HepG2 (cell line): ENCODE measurements around the gene PPM1M. TPM values are rescaled to one million over a fixed set of nuclear protein-coding genes. Genes with fewer than 3 reads are reported as not detected.

Experiments
- ATAC-seq: fragments of 200-7000 bp; cut with Tn5 transposase; 3 replicates; pipeline ENCODE4 v1.9.1; 2020; ENCODE audit warnings: mild to moderate bottlenecking, moderate library complexity
- BruUV-seq: library from RNA; stranded (reverse); fragments of 400-500 nt; replicated peaks from 2 replicates; lab custom pipeline; 2021; lab: Mats Ljungman, UMichigan
- CTCF ChIA-PET: fragments of 300-600 bp; formaldehyde crosslinking; extraction: SDS; loops from one replicate; lab custom pipeline; 2021; ENCODE audit warnings: low total read pairs, inconsistent platforms, low intra/inter-chr PET ratio; lab: Yijun Ruan, JAX
- POLR2A ChIA-PET: fragments of 350-600 bp; sonication (Branson Sonifier 250); formaldehyde crosslinking; loops from one replicate; lab custom pipeline; 2020; ENCODE audit warnings: antibody characterized with exemption, inconsistent platforms; lab: Yijun Ruan, JAX
- DNase-seq: peaks from one replicate; pipeline ENCODE4 v3.0.0-alpha.2; 2015; ENCODE audit warnings: low spot score
- FAIRE-seq: peaks from 3 replicates; lab custom pipeline; 2011; peaks lifted over from hg19 to GRCh38; lab: Jason Lieb, UNC
- H2AFZ ChIP-seq: one replicate; pipeline ENCODE4 v1.6.1; 2011; ENCODE audit warnings: low read length, inconsistent platforms
- H3K27ac ChIP-seq: fragments of 300-600 bp; 3 replicates; pipeline ENCODE4 v1.8.0; 2011; ENCODE audit warnings: mixed run types, mild to moderate bottlenecking, mixed read lengths, low read length, inconsistent platforms; ENCODE audit not compliant: insufficient read depth; ENCODE audit errors: extremely low read length
- H3K27me3 ChIP-seq, 2 experiments: fragments of 200-600 bp in 1 of 2; 2 replicates in 1 of 2; 3 replicates in 1 of 2; pipeline versions ENCODE4 v1.6.0 to v1.8.0; 2011; ENCODE audit warnings: low read length in 2 of 2, mild to moderate bottlenecking in 2 of 2, moderate library complexity in 2 of 2, inconsistent platforms in 1 of 2; ENCODE audit not compliant: insufficient read depth in 2 of 2, control insufficient read depth in 1 of 2
- H3K36me3 ChIP-seq, 2 experiments: fragments of 200-600 bp in 1 of 2; replicated peaks in 1 of 2; 2 replicates in 1 of 2; 3 replicates in 1 of 2; pipeline versions ENCODE4 v1.5.1 to v1.8.0; 2011; ENCODE audit warnings: low read length in 2 of 2, inconsistent platforms in 1 of 2; ENCODE audit not compliant: insufficient read depth in 2 of 2, control insufficient read depth in 1 of 2
- H3K4me1 ChIP-seq: 2 replicates; pipeline ENCODE4 v1.5.1; 2012; ENCODE audit warnings: low read length, inconsistent platforms; ENCODE audit not compliant: insufficient read depth
- H3K4me2 ChIP-seq: 2 replicates; pipeline ENCODE4 v1.6.0; 2011; ENCODE audit warnings: low read depth, low read length, inconsistent platforms
- H3K4me3 ChIP-seq, 3 experiments: fragments of 200-600 bp in 1 of 3; sonication (generic), shearing (Covaris generic) in 1 of 3; replicated peaks in 1 of 3; 2 replicates each; pipeline ENCODE4 v1.5.1; 2011 to 2016; ENCODE audit warnings: low read length in 3 of 3, inconsistent platforms in 2 of 3, low read depth in 2 of 3, mild to moderate bottlenecking in 2 of 3, control low read depth in 1 of 3, mixed read lengths in 1 of 3; ENCODE audit not compliant: insufficient read depth in 1 of 3
- H3K79me2 ChIP-seq: one replicate; pipeline ENCODE4 v1.6.1; 2011; ENCODE audit warnings: low read length, inconsistent platforms; ENCODE audit not compliant: insufficient read depth
- H3K9ac ChIP-seq: 2 replicates; pipeline ENCODE4 v1.6.0; 2011; ENCODE audit warnings: mild to moderate bottlenecking, low read depth, low read length, inconsistent platforms; ENCODE audit not compliant: insufficient read depth
- H3K9me3 ChIP-seq: 2 replicates; pipeline ENCODE4 v1.5.1; 2012; ENCODE audit warnings: mild to moderate bottlenecking, low read length
- H4K20me1 ChIP-seq: 2 replicates; pipeline ENCODE4 v1.6.0; 2011; ENCODE audit warnings: inconsistent platforms, mild to moderate bottlenecking, low read length, moderate library complexity; ENCODE audit not compliant: insufficient read depth
- ATAD3A ChIP-seq: sonication (generic); formaldehyde crosslinking; IDR thresholded peaks from 2 replicates; pipeline ENCODE4 v1.4.0; 2020; ENCODE audit warnings: missing genetic modification reagents
- CCDC6 ChIP-seq: sonication (generic); formaldehyde crosslinking; IDR thresholded peaks from 2 replicates; pipeline ENCODE4 v1.8.1; 2022; ENCODE audit warnings: mild to moderate bottlenecking, missing genetic modification reagents, moderate library complexity
- ELF1 ChIP-seq: sonication (generic); formaldehyde crosslinking; IDR thresholded peaks from 2 replicates; pipeline ENCODE4 v1.4.0; 2020; ENCODE audit warnings: missing genetic modification reagents
- EP300 ChIP-seq, 3 experiments: sonication (generic) in 1 of 3; formaldehyde crosslinking in 1 of 3; IDR thresholded peaks; 2 replicates each; pipeline versions ENCODE4 v1.5.1 to v1.6.1; 2011 to 2020; ENCODE audit warnings: low read depth in 2 of 3, low read length in 2 of 3, borderline replicate concordance in 1 of 3, improper control_type of control experiment in 1 of 3, mild to moderate bottlenecking in 1 of 3, missing genetic modification reagents in 1 of 3, moderate library complexity in 1 of 3
- ETV5 ChIP-seq: IDR thresholded peaks from 2 replicates; pipeline ENCODE4 v1.6.1; 2018; ENCODE audit warnings: missing biosample characterization, missing genetic modification reagents, inconsistent platforms, borderline replicate concordance
- FLYWCH1 ChIP-seq: sonication (generic); formaldehyde crosslinking; IDR thresholded peaks from 2 replicates; pipeline ENCODE4 v1.8.1; 2023; ENCODE audit warnings: mild to moderate bottlenecking, missing genetic modification reagents
- HNRNPK ChIP-seq: fragments of 200-400 bp; formaldehyde crosslinking; IDR thresholded peaks from 2 replicates; pipeline ENCODE4 v1.6.1; 2018; ENCODE audit warnings: low read length, low read depth, moderate library complexity, mild to moderate bottlenecking; ENCODE audit not compliant: poor library complexity, severe bottlenecking
- JDP2 ChIP-seq: sonication (generic); formaldehyde crosslinking; IDR thresholded peaks from 2 replicates; pipeline ENCODE4 v1.8.1; 2022; ENCODE audit warnings: missing genetic modification reagents, borderline replicate concordance
- NCOA1 ChIP-seq: sonication (generic); formaldehyde crosslinking; IDR thresholded peaks from 2 replicates; pipeline ENCODE4 v1.9.0; 2021; ENCODE audit warnings: missing genetic modification reagents
- NFE2L2 ChIP-seq: fragments of 150-350 bp; IDR thresholded peaks from 2 replicates; pipeline ENCODE4 v1.6.1; 2014; ENCODE audit warnings: low read length
- RBFOX2 ChIP-seq: fragments of 200-400 bp; formaldehyde crosslinking; IDR thresholded peaks from 2 replicates; pipeline ENCODE4 v1.6.1; 2017; ENCODE audit warnings: low read depth, mild to moderate bottlenecking, low read length
- RBM22 ChIP-seq: fragments of 200-400 bp; formaldehyde crosslinking; optimal IDR thresholded peaks from 2 replicates; pipeline ENCODE3; 2017; ENCODE audit warnings: mild to moderate bottlenecking, low read length, moderate library complexity
- RBM39 ChIP-seq: fragments of 200-400 bp; formaldehyde crosslinking; IDR thresholded peaks from one replicate; pipeline ENCODE4 v1.6.1; 2018; ENCODE audit warnings: antibody characterized with exemption, mild to moderate bottlenecking, low read depth, low read length; ENCODE audit not compliant: poor library complexity, severe bottlenecking
- SP140L ChIP-seq: sonication (generic); formaldehyde crosslinking; IDR thresholded peaks from 2 replicates; pipeline ENCODE4 v1.4.0; 2020; ENCODE audit warnings: missing genetic modification reagents, borderline replicate concordance
- ZFP36L2 ChIP-seq: sonication (generic); formaldehyde crosslinking; IDR thresholded peaks from 2 replicates; pipeline ENCODE4 v1.4.0; 2020; ENCODE audit warnings: missing genetic modification reagents
- ZMAT3 ChIP-seq: sonication (generic); formaldehyde crosslinking; conservative IDR thresholded peaks from 2 replicates; pipeline ENCODE4 v1.7.0; 2021; ENCODE audit warnings: missing genetic modification reagents
- ZNF260 ChIP-seq: sonication (generic); formaldehyde crosslinking; IDR thresholded peaks from 2 replicates; pipeline ENCODE4 v1.4.0; 2020; ENCODE audit warnings: missing genetic modification reagents, low read depth, mild to moderate bottlenecking, borderline replicate concordance
- ZNF34 ChIP-seq: sonication (generic); formaldehyde crosslinking; IDR thresholded peaks from 2 replicates; pipeline ENCODE4 v1.4.0; 2020; ENCODE audit warnings: mild to moderate bottlenecking, missing genetic modification reagents, borderline replicate concordance
- ZSCAN12 ChIP-seq: sonication (generic); formaldehyde crosslinking; IDR thresholded peaks from 2 replicates; pipeline ENCODE4 v1.9.0; 2021; ENCODE audit warnings: mild to moderate bottlenecking, missing genetic modification reagents
- WGBS: methylation state at CpG from one replicate; pipeline ENCODE4 v1.1.6; 2017; ENCODE audit warnings: low lambda C conversion rate; 5-methylcytosine and 5-hydroxymethylcytosine counted together
- in situ Hi-C: cut with HindIII; loops from 2 replicates; pipeline ENCODE4 v1.10.0; 2017; ENCODE audit warnings: low pct_unique_long_range_greater_than_20kb; ENCODE audit not compliant: extremely low pct_ligation_motif_present
- intact Hi-C: fragments of 100-400 bp; cut with micrococcal nuclease; formaldehyde crosslinking; loops from one replicate; pipeline ENCODE4 v1.10.0; 2022; ENCODE audit not compliant: unreplicated experiment
- polyA plus RNA-seq, 8 experiments: library from polyadenylated mRNA; depleted of rRNA in 3 of 8; stranded (reverse) in 7 of 8; unstranded in 1 of 8; fragments of >200 nt; fragmentation: Illumina TruSeq in 4 of 8; extraction: Trizol in 4 of 8; gene quantifications; 2 replicates each; pipeline versions ENCODE4 v1.2.1 to v1.2.3, GENCODE V29; 2011 to 2016; ENCODE audit warnings: low read depth in 4 of 8, missing spikeins in 1 of 8, mixed read lengths in 1 of 8; ENCODE audit not compliant: insufficient read depth in 1 of 8
- total RNA-seq, 5 experiments: library from RNA; depleted of rRNA; stranded (reverse); fragments of >200 nt; fragmentation: Illumina TruSeq; extraction: Trizol; gene quantifications; 2 replicates each; pipeline ENCODE4 v1.2.3, GENCODE V29; 2016; ENCODE audit warnings: low read depth in 1 of 5
- TF ChIP-seq, protein P1 (sequence below): sonication (generic); formaldehyde crosslinking; IDR thresholded peaks from 2 replicates; pipeline ENCODE4 v1.5.0; 2020; ENCODE audit warnings: mild to moderate bottlenecking, missing genetic modification reagents
- TF ChIP-seq, protein P2 (sequence below): sonication (generic); formaldehyde crosslinking; IDR thresholded peaks from 2 replicates; pipeline ENCODE4 v1.4.0; 2020; ENCODE audit warnings: missing genetic modification reagents, borderline replicate concordance

PPM1M gene
- total and polyA plus RNA-seq, 2 of the 13 experiments (the other 11 are each of a cell fraction or from before 2014, with no cell fraction given), result 2.5 to 5.9 TPM

DNA sequence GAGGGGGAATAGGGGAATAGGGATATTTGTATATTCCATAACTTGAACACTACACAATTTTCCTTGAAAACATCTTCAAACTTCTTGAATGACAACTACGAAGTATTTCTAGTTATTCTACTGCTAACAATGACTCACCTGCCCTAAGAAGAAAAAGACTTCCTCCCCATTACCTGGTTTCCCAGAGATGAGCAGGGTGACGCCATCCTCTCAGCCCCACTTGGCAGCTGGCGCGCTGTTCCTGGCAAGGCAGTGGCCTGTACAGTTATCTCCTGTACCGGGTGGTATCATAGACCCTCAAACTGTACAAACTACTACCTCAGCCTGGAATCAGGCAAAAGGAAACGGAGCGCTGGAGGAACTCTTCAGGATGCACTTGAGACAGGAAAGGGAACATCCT is 22.5 kb downstream of the PPM1M start:
- no peak for TF ChIP-seq ZSCAN12 (CRISPR knock-in tag)
- TF ChIP-seq ZMAT3 (CRISPR knock-in tag), result no peak
- no peak for TF ChIP-seq ELF1 (CRISPR knock-in tag)
- TF ChIP-seq, protein P1, sequence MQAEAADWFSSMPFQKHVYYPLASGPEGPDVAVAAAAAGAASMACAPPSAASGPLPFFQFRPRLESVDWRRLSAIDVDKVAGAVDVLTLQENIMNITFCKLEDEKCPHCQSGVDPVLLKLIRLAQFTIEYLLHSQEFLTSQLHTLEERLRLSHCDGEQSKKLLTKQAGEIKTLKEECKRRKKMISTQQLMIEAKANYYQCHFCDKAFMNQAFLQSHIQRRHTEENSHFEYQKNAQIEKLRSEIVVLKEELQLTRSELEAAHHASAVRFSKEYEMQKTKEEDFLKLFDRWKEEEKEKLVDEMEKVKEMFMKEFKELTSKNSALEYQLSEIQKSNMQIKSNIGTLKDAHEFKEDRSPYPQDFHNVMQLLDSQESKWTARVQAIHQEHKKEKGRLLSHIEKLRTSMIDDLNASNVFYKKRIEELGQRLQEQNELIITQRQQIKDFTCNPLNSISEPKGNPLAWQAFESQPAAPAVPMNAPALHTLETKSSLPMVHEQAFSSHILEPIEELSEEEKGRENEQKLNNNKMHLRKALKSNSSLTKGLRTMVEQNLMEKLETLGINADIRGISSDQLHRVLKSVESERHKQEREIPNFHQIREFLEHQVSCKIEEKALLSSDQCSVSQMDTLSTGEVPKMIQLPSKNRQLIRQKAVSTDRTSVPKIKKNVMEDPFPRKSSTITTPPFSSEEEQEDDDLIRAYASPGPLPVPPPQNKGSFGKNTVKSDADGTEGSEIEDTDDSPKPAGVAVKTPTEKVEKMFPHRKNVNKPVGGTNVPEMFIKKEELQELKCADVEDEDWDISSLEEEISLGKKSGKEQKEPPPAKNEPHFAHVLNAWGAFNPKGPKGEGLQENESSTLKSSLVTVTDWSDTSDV (CRISPR knock-in tag), result no peak
- peak; percentile 44; the same call in 1 of the 2 replicates for TF ChIP-seq RBFOX2
- TF ChIP-seq NCOA1, result no peak
- TF ChIP-seq ZNF34 (CRISPR knock-in tag), result no peak
- no peak for TF ChIP-seq ZNF260 (CRISPR knock-in tag)
- TF ChIP-seq JDP2, result no peak
- TF ChIP-seq EP300 (IDR thresholded peaks at IDR 0.05; ENCODE audit: low read depth in 2 of 2, low read length in 2 of 2), result no peak
- TF ChIP-seq EP300 (CRISPR knock-in tag; IDR thresholded peaks at IDR 0.05; ENCODE audit: borderline replicate concordance), result no peak
- TF ChIP-seq, protein P2, sequence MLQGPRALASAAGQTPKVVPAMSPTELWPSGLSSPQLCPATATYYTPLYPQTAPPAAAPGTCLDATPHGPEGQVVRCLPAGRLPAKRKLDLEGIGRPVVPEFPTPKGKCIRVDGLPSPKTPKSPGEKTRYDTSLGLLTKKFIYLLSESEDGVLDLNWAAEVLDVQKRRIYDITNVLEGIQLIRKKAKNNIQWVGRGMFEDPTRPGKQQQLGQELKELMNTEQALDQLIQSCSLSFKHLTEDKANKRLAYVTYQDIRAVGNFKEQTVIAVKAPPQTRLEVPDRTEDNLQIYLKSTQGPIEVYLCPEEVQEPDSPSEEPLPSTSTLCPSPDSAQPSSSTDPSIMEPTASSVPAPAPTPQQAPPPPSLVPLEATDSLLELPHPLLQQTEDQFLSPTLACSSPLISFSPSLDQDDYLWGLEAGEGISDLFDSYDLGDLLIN (CRISPR knock-in tag), result no peak
- no peak for TF ChIP-seq SP140L (CRISPR knock-in tag)
- TF ChIP-seq CCDC6 (CRISPR knock-in tag), result no peak
- TF ChIP-seq HNRNPK, result peak; percentile 16
- TF ChIP-seq RBM22, result peak; percentile 61
- no peak for TF ChIP-seq RBM39
- TF ChIP-seq NFE2L2, result no peak
- no peak for TF ChIP-seq FLYWCH1
- TF ChIP-seq ATAD3A (CRISPR knock-in tag), result no peak
- TF ChIP-seq ETV5 (CRISPR knock-in tag), result no peak
- TF ChIP-seq ZFP36L2, result no peak
- Histone ChIP-seq H3K27ac (no peak overlapping the region), H3K36me3 (peaks cover 26 to 82% of the 10 kb centered on the region in 2 experiments), H4K20me1 (peaks cover 31% of the 10 kb centered on the region), H3K9me3 (no peaks in the 10 kb centered on the region), H2AFZ (no peak overlapping the region), H3K4me2 (no peak overlapping the region), H3K4me1 (peaks cover 22% of the 10 kb centered on the region), H3K27me3 (no peaks in the 10 kb centered on the region), H3K79me2 (peaks cover 53% of the 10 kb centered on the region), H3K4me3 (no peak overlapping the region), H3K9ac (no peak overlapping the region)
- in situ Hi-C loops (no loop called here), intact Hi-C loops (no loop called here)
- no peak for FAIRE-seq
- POLR2A ChIA-PET, result no interaction called here
- CTCF ChIA-PET, result no interaction called here
- BruUV-seq, result no TSS peak
- 94% methylated on average over 7 of the region's 7 CpGs for WGBS
- no peak for ATAC-seq
- DNase-seq, result no peak
